HEK293 (cell line): ENCODE results near the gene INTS7.
A peak's percentile ranks its signal among the peaks of the same experiment; 100 is the strongest.

Experiments used
- CTCF ChIA-PET: fragments of 350-600 bp; formaldehyde crosslinking; extraction: SDS; loops from one replicate; lab custom pipeline; 2021; ENCODE audit warnings: antibody characterized with exemption; lab: Yijun Ruan, JAX
- POLR2A ChIA-PET: fragments of 300-600 bp; formaldehyde crosslinking; extraction: SDS; loops from one replicate; lab custom pipeline; 2020; ENCODE audit warnings: antibody characterized with exemption, inconsistent platforms; lab: Yijun Ruan, JAX
- H3K27ac ChIP-seq: fragments of 200-500 bp; sonication (Bioruptor generic); 2 replicates; pipeline ENCODE4 v1.5.1; 2014; ENCODE audit warnings: low read depth, low read length, control low read depth, inconsistent platforms; ENCODE audit errors: extremely low read depth
- H3K36me3 ChIP-seq, 2 experiments: fragments of 200-500 bp in 1 of 2; sonication (Bioruptor generic) in 1 of 2; 1 replicate in 1 of 2; 2 replicates in 1 of 2; pipeline ENCODE4 v1.5.1; 2014 to 2017; ENCODE audit warnings: inconsistent platforms in 2 of 2, low read length in 2 of 2; ENCODE audit not compliant: control insufficient read depth in 2 of 2, insufficient read depth in 1 of 2
- H3K4me1 ChIP-seq: fragments of 200-500 bp; sonication (Bioruptor generic); 2 replicates; pipeline ENCODE4 v1.5.1; 2014; ENCODE audit warnings: mild to moderate bottlenecking, low read length, inconsistent platforms; ENCODE audit not compliant: control insufficient read depth, insufficient read depth
- H3K4me3 ChIP-seq: 2 replicates; pipeline ENCODE4 v1.5.1; 2011; ENCODE audit warnings: low read depth, mild to moderate bottlenecking, control low read depth, low read length, moderate library complexity
- H3K9me3 ChIP-seq: fragments of 200-500 bp; sonication (Bioruptor generic); 2 replicates; pipeline ENCODE4 v1.5.1; 2014; ENCODE audit warnings: low read depth, low read length, inconsistent platforms; ENCODE audit not compliant: control insufficient read depth, insufficient read depth
- GLIS1 ChIP-seq: fragments of 450-650 bp; formaldehyde crosslinking; IDR thresholded peaks from 2 replicates; pipeline ENCODE4 v1.5.1; 2016; ENCODE audit warnings: missing biosample characterization, missing genetic modification characterization
- KLF8 ChIP-seq: fragments of 450-650 bp; formaldehyde crosslinking; IDR thresholded peaks from 2 replicates; pipeline ENCODE4 v1.5.1; 2016; ENCODE audit warnings: missing biosample characterization, missing genetic modification characterization
- OVOL3 ChIP-seq: fragments of 450-650 bp; formaldehyde crosslinking; IDR thresholded peaks from 2 replicates; pipeline ENCODE4 v1.5.1; 2016; ENCODE audit warnings: missing biosample characterization, missing genetic modification characterization
- REPIN1 ChIP-seq: fragments of 450-650 bp; formaldehyde crosslinking; IDR thresholded peaks from 2 replicates; pipeline ENCODE4 v1.5.1; 2017; ENCODE audit warnings: missing biosample characterization, missing genetic modification characterization, low read depth
- YY1 ChIP-seq: fragments of 450-650 bp; formaldehyde crosslinking; IDR thresholded peaks from 2 replicates; pipeline ENCODE4 v1.5.1; 2018; ENCODE audit warnings: missing biosample characterization, missing genetic modification characterization
- ZIC2 ChIP-seq: fragments of 450-650 bp; formaldehyde crosslinking; IDR thresholded peaks from 2 replicates; pipeline ENCODE4 v1.5.1; 2016; ENCODE audit warnings: missing biosample characterization, missing genetic modification characterization
- ZNF10 ChIP-seq: fragments of 450-650 bp; formaldehyde crosslinking; IDR thresholded peaks from 2 replicates; pipeline ENCODE4 v1.5.1; 2017; ENCODE audit warnings: missing biosample characterization, missing genetic modification characterization
- ZNF155 ChIP-seq: fragments of 450-650 bp; formaldehyde crosslinking; IDR thresholded peaks from 2 replicates; pipeline ENCODE4 v1.5.1; 2016; ENCODE audit warnings: missing biosample characterization, missing genetic modification characterization
- ZNF202 ChIP-seq: fragments of 450-650 bp; formaldehyde crosslinking; IDR thresholded peaks from 2 replicates; pipeline ENCODE4 v1.5.1; 2016; ENCODE audit warnings: missing biosample characterization, missing genetic modification characterization, borderline replicate concordance
- ZNF211 ChIP-seq: fragments of 450-650 bp; formaldehyde crosslinking; IDR thresholded peaks from 2 replicates; pipeline ENCODE4 v1.5.1; 2016; ENCODE audit warnings: low read depth, missing biosample characterization, missing genetic modification characterization
- ZNF266 ChIP-seq: fragments of 450-650 bp; formaldehyde crosslinking; IDR thresholded peaks from 2 replicates; pipeline ENCODE4 v1.5.1; 2016; ENCODE audit warnings: missing biosample characterization, missing genetic modification characterization, low read depth
- ZNF274 ChIP-seq, 2 experiments: fragments of 200-500 bp in 1 of 2; fragments of 450-650 bp in 1 of 2; sonication (Bioruptor generic) in 1 of 2; formaldehyde crosslinking in 1 of 2; IDR thresholded peaks; 2 replicates each; pipeline versions ENCODE4 v1.5.1 to v1.6.1; 2014 to 2016; ENCODE audit warnings: borderline replicate concordance in 1 of 2, inconsistent platforms in 1 of 2, low read length in 1 of 2, missing biosample characterization in 1 of 2, missing genetic modification characterization in 1 of 2
- ZNF311 ChIP-seq: fragments of 450-650 bp; formaldehyde crosslinking; IDR thresholded peaks from 2 replicates; pipeline ENCODE4 v1.5.1; 2017; ENCODE audit warnings: missing biosample characterization, missing genetic modification characterization, borderline replicate concordance
- ZNF394 ChIP-seq: fragments of 450-650 bp; formaldehyde crosslinking; IDR thresholded peaks from 2 replicates; pipeline ENCODE4 v1.5.1; 2016; ENCODE audit warnings: missing biosample characterization, missing genetic modification characterization, mild to moderate bottlenecking, moderate library complexity, borderline replicate concordance
- ZNF48 ChIP-seq: fragments of 450-650 bp; formaldehyde crosslinking; IDR thresholded peaks from 2 replicates; pipeline ENCODE4 v1.5.1; 2016; ENCODE audit warnings: missing biosample characterization, missing genetic modification characterization
- ZNF549 ChIP-seq: fragments of 450-650 bp; IDR thresholded peaks from 2 replicates; pipeline ENCODE4 v1.5.1; 2018; ENCODE audit warnings: missing biosample characterization, missing genetic modification characterization, mild to moderate bottlenecking, inconsistent platforms, moderate library complexity
- ZNF558 ChIP-seq: fragments of 450-650 bp; formaldehyde crosslinking; IDR thresholded peaks from 2 replicates; pipeline ENCODE4 v1.5.1; 2016; ENCODE audit warnings: missing biosample characterization, missing genetic modification characterization
- ZNF600 ChIP-seq: fragments of 450-650 bp; formaldehyde crosslinking; IDR thresholded peaks from 2 replicates; pipeline ENCODE4 v1.5.1; 2016; ENCODE audit warnings: missing biosample characterization, missing genetic modification characterization
- ZNF629 ChIP-seq: fragments of 450-650 bp; formaldehyde crosslinking; IDR thresholded peaks from 2 replicates; pipeline ENCODE4 v1.5.1; 2017; ENCODE audit warnings: missing biosample characterization, missing genetic modification characterization
- ZNF654 ChIP-seq: fragments of 450-650 bp; formaldehyde crosslinking; IDR thresholded peaks from 2 replicates; pipeline ENCODE4 v1.5.1; 2016; ENCODE audit warnings: low read depth, missing biosample characterization, missing genetic modification characterization
- ZNF660 ChIP-seq: fragments of 450-650 bp; IDR thresholded peaks from 2 replicates; pipeline ENCODE4 v1.5.1; 2018; ENCODE audit warnings: missing biosample characterization, mild to moderate bottlenecking, missing genetic modification characterization
- ZNF747 ChIP-seq: fragments of 450-650 bp; formaldehyde crosslinking; IDR thresholded peaks from 2 replicates; pipeline ENCODE4 v1.5.1; 2016; ENCODE audit warnings: missing biosample characterization, missing genetic modification characterization
- ZNF830 ChIP-seq: fragments of 450-650 bp; IDR thresholded peaks from 2 replicates; pipeline ENCODE4 v1.5.0; 2018; ENCODE audit warnings: missing biosample characterization, missing genetic modification characterization, low read depth, mild to moderate bottlenecking, moderate library complexity
- TF ChIP-seq, protein P1 (sequence below): fragments of 450-650 bp; formaldehyde crosslinking; IDR thresholded peaks from 2 replicates; pipeline ENCODE4 v1.5.1; 2016; ENCODE audit warnings: missing biosample characterization, missing genetic modification characterization
- TF ChIP-seq, protein P2 (sequence below): fragments of 450-650 bp; formaldehyde crosslinking; IDR thresholded peaks from 2 replicates; pipeline ENCODE4 v1.5.1; 2016; ENCODE audit warnings: missing biosample characterization, missing genetic modification characterization
- TF ChIP-seq, protein P3 (sequence below): fragments of 450-650 bp; formaldehyde crosslinking; IDR thresholded peaks from 2 replicates; pipeline ENCODE4 v1.5.1; 2016; ENCODE audit warnings: missing biosample characterization, missing genetic modification characterization
- TF ChIP-seq, protein P4 (sequence below): fragments of 450-650 bp; formaldehyde crosslinking; IDR thresholded peaks from 2 replicates; pipeline ENCODE4 v1.5.1; 2016; ENCODE audit warnings: missing biosample characterization, missing genetic modification characterization
- TF ChIP-seq, protein P5 (sequence below): fragments of 450-650 bp; formaldehyde crosslinking; IDR thresholded peaks from 2 replicates; pipeline ENCODE4 v1.5.1; 2016; ENCODE audit warnings: missing biosample characterization, missing genetic modification characterization

Gene INTS7

DNA sequence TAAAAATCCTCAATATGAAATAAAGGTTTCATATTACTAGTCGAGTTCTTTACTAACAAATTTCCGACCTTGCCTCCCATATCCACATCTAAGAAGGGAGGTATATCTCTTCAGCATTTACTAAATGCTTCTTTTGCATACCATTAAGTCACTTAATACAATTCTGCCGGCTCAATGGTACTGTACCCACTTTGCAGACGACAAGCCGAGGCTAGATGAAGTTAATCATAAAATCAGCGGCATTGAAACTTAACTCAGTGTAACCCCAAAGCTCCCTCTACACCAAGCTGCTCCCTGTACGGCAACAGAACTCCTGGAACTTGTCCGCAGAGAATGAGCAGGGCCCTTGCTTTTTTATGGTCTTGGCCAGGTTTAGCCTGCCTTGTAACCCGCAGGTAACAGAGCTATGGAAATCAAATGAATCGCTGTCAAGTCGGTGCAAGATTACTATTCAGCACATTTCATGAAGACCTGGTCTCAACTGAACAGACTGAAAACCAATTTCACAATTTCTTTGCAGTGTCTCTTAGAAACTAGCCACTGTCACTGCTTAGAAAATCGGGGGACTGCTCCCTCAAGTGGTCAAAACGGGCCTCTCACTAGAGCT, 738 bp downstream of the INTS7 start (continued):
- TF ChIP-seq ZNF311 (tag by site-specific recombination): no peak

DNA sequence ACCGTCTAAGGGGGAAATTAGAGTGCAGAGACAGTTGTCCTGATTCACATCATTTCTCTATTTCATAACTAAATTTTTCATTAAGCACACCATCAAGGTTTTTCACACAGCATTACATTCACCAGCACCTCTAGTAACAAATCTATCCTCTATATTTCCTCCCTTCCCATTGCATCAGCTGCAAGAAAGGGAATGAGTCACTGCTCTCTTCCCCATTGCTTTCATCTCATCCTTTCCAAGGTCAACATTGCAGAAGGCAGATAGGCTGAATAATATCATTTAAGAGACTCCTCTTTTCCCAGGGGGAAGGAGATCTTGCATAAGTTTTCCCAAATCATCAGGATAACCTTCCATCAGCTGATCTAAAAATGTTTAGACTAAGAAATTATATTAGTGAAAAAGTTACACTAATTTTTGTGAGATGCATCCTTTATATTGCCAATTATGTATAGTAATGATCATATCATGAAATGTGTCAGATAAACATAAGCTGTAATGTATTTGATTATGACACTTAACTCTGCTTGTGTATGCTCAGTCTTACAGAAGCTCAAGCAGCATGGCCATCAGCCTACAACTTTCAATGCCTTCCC, 4.3 kb downstream of the INTS7 start:
- Histone ChIP-seq H3K36me3 (peaks cover 0 to 13% of the 10 kb centered on the region in 2 experiments; a peak in 1 of 3 replicates), H3K4me3 (no peak overlapping the region), H3K27ac (peak overlapping the region; percentile 44), H3K9me3 (no peaks in the 10 kb centered on the region), H3K4me1 (no peaks in the 10 kb centered on the region)
- ChIA-PET CTCF (interaction anchor here (0.7 to 2.0 kb wide), 5 partner anchors 11 to 350 kb away, joined by 3 to 8 read pairs (median 5); no protein-coding TSS in a partner anchor), POLR2A (interaction anchor here (0.5 kb wide), 1 partner anchor 353 kb away, joined by 3 read pairs; no protein-coding TSS in a partner anchor)
- TF ChIP-seq ZNF274 (IDR thresholded peaks at IDR 0.05; ENCODE audit: low read length) (no peak), ZNF274 (tag by site-specific recombination; IDR thresholded peaks at IDR 0.05; ENCODE audit: borderline replicate concordance) (no peak), ZNF211 (tag by site-specific recombination) (no peak), ZNF660 (tag by site-specific recombination) (peak; percentile 36; the same call in 1 of the 2 replicates), ZNF747 (tag by site-specific recombination) (no peak), ZNF48 (tag by site-specific recombination) (no peak), ZNF202 (tag by site-specific recombination) (no peak), YY1 (tag by site-specific recombination) (no peak), ZNF629 (0 out of 2 replicates have a peak, but pooled peaks have one; percentile 64), ZNF266 (no peak), ZNF155 (no peak), ZNF654 (tag by site-specific recombination) (no peak), ZNF549 (tag by site-specific recombination) (no peak), GLIS1 (no peak), KLF8 (tag by site-specific recombination) (0 out of 2 replicates have a peak, but pooled peaks have one; percentile 57), ZIC2 (tag by site-specific recombination) (no peak), ZNF10 (tag by site-specific recombination) (no peak), OVOL3 (tag by site-specific recombination) (no peak), REPIN1 (no peak), ZNF394 (tag by site-specific recombination) (0 out of 2 replicates have a peak, but pooled peaks have one; percentile 31), ZNF830 (tag by site-specific recombination) (no peak), ZNF600 (tag by site-specific recombination) (no peak), ZNF558 (peak; percentile 64; the same call in 1 of the 2 replicates)
- TF ChIP-seq, protein P1, sequence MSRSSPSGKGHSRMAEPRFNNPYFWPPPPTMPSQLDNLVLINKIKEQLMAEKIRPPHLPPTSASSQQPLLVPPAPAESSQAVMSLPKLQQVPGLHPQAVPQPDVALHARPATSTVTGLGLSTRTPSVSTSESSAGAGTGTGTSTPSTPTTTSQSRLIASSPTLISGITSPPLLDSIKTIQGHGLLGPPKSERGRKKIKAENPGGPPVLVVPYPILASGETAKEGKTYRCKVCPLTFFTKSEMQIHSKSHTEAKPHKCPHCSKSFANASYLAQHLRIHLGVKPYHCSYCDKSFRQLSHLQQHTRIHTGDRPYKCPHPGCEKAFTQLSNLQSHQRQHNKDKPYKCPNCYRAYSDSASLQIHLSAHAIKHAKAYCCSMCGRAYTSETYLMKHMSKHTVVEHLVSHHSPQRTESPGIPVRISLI: no peak
- TF ChIP-seq, protein P2, sequence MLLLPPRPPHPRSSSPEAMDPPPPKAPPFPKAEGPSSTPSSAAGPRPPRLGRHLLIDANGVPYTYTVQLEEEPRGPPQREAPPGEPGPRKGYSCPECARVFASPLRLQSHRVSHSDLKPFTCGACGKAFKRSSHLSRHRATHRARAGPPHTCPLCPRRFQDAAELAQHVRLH (tag by site-specific recombination): no peak
- TF ChIP-seq, protein P3, sequence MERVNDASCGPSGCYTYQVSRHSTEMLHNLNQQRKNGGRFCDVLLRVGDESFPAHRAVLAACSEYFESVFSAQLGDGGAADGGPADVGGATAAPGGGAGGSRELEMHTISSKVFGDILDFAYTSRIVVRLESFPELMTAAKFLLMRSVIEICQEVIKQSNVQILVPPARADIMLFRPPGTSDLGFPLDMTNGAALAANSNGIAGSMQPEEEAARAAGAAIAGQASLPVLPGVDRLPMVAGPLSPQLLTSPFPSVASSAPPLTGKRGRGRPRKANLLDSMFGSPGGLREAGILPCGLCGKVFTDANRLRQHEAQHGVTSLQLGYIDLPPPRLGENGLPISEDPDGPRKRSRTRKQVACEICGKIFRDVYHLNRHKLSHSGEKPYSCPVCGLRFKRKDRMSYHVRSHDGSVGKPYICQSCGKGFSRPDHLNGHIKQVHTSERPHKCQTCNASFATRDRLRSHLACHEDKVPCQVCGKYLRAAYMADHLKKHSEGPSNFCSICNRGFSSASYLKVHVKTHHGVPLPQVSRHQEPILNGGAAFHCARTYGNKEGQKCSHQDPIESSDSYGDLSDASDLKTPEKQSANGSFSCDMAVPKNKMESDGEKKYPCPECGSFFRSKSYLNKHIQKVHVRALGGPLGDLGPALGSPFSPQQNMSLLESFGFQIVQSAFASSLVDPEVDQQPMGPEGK: peak; percentile 51; the same call in 1 of the 2 replicates
- TF ChIP-seq, protein P4, sequence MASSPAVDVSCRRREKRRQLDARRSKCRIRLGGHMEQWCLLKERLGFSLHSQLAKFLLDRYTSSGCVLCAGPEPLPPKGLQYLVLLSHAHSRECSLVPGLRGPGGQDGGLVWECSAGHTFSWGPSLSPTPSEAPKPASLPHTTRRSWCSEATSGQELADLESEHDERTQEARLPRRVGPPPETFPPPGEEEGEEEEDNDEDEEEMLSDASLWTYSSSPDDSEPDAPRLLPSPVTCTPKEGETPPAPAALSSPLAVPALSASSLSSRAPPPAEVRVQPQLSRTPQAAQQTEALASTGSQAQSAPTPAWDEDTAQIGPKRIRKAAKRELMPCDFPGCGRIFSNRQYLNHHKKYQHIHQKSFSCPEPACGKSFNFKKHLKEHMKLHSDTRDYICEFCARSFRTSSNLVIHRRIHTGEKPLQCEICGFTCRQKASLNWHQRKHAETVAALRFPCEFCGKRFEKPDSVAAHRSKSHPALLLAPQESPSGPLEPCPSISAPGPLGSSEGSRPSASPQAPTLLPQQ (tag by site-specific recombination): peak; percentile 59
- TF ChIP-seq, protein P5, sequence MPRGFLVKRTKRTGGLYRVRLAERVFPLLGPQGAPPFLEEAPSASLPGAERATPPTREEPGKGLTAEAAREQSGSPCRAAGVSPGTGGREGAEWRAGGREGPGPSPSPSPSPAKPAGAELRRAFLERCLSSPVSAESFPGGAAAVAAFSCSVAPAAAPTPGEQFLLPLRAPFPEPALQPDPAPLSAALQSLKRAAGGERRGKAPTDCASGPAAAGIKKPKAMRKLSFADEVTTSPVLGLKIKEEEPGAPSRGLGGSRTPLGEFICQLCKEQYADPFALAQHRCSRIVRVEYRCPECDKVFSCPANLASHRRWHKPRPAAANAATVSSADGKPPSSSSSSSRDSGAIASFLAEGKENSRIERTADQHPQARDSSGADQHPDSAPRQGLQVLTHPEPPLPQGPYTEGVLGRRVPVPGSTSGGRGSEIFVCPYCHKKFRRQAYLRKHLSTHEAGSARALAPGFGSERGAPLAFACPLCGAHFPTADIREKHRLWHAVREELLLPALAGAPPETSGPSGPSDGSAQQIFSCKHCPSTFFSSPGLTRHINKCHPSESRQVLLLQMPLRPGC (tag by site-specific recombination): no peak
